22Rv1 (cell line): Measurements from ENCODE around the gene TNNT3.

Source experiments
- H3K27ac ChIP-seq: fragments of 450-650 bp; 2 replicates; pipeline ENCODE4 v1.5.1; 2017
- CTCF ChIP-seq: fragments of 450-650 bp; IDR thresholded peaks from 2 replicates; pipeline ENCODE4 v1.5.1; 2017; ENCODE audit warnings: mild to moderate bottlenecking
- ZFX ChIP-seq: fragments of 450-650 bp; IDR thresholded peaks from 2 replicates; pipeline ENCODE4 v1.6.1; 2017; ENCODE audit warnings: antibody characterized with exemption, borderline replicate concordance

Gene TNNT3

GRCh38 chr11:1912289-1912878 is 7.1 kb upstream of the TNNT3 start:
- TF ChIP-seq CTCF (no peak), ZFX (no peak)
- no peak overlapping the region for H3K27ac ChIP-seq

GRCh38 chr11:1913271-1914060 is 6.0 kb upstream of the TNNT3 start:
- H3K27ac ChIP-seq: no peak overlapping the region
- TF ChIP-seq CTCF (no peak), ZFX (no peak)

GRCh38 chr11:1915795-1916131 is 3.7 kb upstream of the TNNT3 start:
- no peak overlapping the region for H3K27ac ChIP-seq
- no peak for TF ChIP-seq ZFX
- TF ChIP-seq CTCF: no peak

- TF ChIP-seq ZFX (no peak), CTCF (no peak)
- H3K27ac ChIP-seq: no peak overlapping the region
Observed at GRCh38 chr11:1916132-1916985, 3.1 kb upstream of the TNNT3 start.

- TF ChIP-seq ZFX (no peak), CTCF (no peak)
- H3K27ac ChIP-seq: no peak overlapping the region
Observed at GRCh38 chr11:1916986-1917522, 2.4 kb upstream of the TNNT3 start.

- H3K27ac ChIP-seq: no peak overlapping the region
- peak; percentile 67 for TF ChIP-seq CTCF
- TF ChIP-seq ZFX: no peak
Observed at GRCh38 chr11:1917523-1918435, 1.7 kb upstream of the TNNT3 start.
